ENCODE results near the gene IFT88.

The IFT88 gene

GRCh38 chr13:20696073-20696472, 129.1 kb downstream of the IFT88 start:
- no peak for DNase-seq

GRCh38 chr13:20699715-20700114, 132.8 kb downstream of the IFT88 start:
- DNase-seq: no peak

- no peak for DNase-seq
Measured at GRCh38 chr13:20700288-20700687, 133.3 kb downstream of the IFT88 start.

- no peak for DNase-seq
Measured at GRCh38 chr13:20701461-20701860, 134.5 kb downstream of the IFT88 start.

- DNase-seq: no peak
Measured at GRCh38 chr13:20702530-20702914, 135.6 kb downstream of the IFT88 start.

GRCh38 chr13:20702915-20703779, 136.2 kb downstream of the IFT88 start, which contains the start of gene IL17D:
TSS of gene IL17D (plus strand) at chr13:20703699. CDS start at chr13:20704002, 303 bp downstream.
- DNase-seq: no peak

- DNase-seq: peak; percentile 59 to 66
Measured at GRCh38 chr13:20703780-20704458, 137.0 kb downstream of the IFT88 start.

GRCh38 chr13:20704459-20705069, 137.6 kb downstream of the IFT88 start:
- DNase-seq: no peak

- no peak for DNase-seq
Measured at GRCh38 chr13:20706661-20707060, 139.7 kb downstream of the IFT88 start.

- no peak for DNase-seq
Measured at GRCh38 chr13:20708216-20708615, 141.3 kb downstream of the IFT88 start.

GRCh38 chr13:20709369-20709768, 142.4 kb downstream of the IFT88 start:
- no peak for DNase-seq

GRCh38 chr13:20709782-20710181, 142.8 kb downstream of the IFT88 start:
- no peak for DNase-seq

GRCh38 chr13:20711301-20712044, 144.5 kb downstream of the IFT88 start:
- DNase-seq: peak; percentile 43 to 64

- no peak for DNase-seq
Measured at GRCh38 chr13:20713014-20713376, 146.0 kb downstream of the IFT88 start.

GRCh38 chr13:20713751-20714150, 146.8 kb downstream of the IFT88 start:
- no peak for DNase-seq

GRCh38 chr13:20714161-20714560, 147.2 kb downstream of the IFT88 start:
- DNase-seq: no peak

GRCh38 chr13:20714563-20715329, 147.8 kb downstream of the IFT88 start:
- DNase-seq: no peak

- no peak for DNase-seq
Measured at GRCh38 chr13:20715330-20715712, 148.4 kb downstream of the IFT88 start.

GRCh38 chr13:20716951-20717350, 150.0 kb downstream of the IFT88 start:
- no peak for DNase-seq

- no peak for DNase-seq
Measured at GRCh38 chr13:20717581-20718542, 150.9 kb downstream of the IFT88 start.

GRCh38 chr13:20718958-20719566, 152.1 kb downstream of the IFT88 start:
- DNase-seq: no peak
